Fibroblast of the conjunctiva (primary cell): ENCODE data around the gene POM121.
"Not testable (repeated sequence)": the region's sequence is repeated elsewhere in the genome, so short reads cannot be mapped to it uniquely, and the experiment has no call there.

Experiments used
- DNase-seq: peaks from one replicate; pipeline ENCODE4 v3.0.0-alpha.2; 2010; ENCODE audit warnings: low read depth

POM121 gene

DNA sequence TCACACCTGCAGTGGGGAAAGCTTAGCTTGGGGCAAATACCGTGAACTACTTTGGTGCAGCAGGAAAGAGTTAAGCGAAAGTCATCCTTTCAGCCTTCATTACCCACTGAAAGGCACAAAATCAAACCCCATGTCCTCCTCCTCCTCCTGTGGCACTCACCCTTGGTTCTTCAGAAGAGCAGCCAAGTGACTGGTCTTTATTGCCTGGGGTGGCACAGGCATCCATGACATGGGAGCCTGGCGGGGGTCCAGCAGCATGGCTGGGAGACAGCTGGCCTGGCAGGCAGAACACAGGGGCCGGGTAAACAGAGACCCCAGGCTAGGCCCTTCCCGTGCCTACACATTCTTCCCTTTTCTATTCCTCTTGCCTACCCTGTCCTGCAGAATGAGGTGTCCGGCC is 24.8 kb downstream of the POM121 start:
- not testable (repeated sequence) for DNase-seq

DNA sequence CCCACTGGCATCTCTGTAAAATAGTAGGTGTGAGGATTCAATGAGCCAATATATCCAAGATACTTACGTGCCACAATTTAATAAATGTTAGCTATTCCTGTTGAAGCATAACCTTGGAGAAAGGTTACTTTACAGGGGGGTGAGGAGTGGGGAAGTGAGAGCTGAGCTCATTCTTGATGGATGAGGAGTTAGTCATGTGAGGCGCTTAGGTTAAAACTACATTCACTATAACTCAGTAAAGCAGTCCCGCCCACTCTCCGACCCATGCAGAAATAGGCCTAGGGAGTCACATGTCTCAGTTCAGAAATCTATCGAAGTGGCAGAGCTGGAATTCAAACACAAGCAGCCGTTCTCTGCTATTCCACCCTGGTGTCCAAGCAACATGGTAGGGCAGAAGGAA is 25.5 kb downstream of the POM121 start:
- DNase-seq, result not testable (repeated sequence)

DNA sequence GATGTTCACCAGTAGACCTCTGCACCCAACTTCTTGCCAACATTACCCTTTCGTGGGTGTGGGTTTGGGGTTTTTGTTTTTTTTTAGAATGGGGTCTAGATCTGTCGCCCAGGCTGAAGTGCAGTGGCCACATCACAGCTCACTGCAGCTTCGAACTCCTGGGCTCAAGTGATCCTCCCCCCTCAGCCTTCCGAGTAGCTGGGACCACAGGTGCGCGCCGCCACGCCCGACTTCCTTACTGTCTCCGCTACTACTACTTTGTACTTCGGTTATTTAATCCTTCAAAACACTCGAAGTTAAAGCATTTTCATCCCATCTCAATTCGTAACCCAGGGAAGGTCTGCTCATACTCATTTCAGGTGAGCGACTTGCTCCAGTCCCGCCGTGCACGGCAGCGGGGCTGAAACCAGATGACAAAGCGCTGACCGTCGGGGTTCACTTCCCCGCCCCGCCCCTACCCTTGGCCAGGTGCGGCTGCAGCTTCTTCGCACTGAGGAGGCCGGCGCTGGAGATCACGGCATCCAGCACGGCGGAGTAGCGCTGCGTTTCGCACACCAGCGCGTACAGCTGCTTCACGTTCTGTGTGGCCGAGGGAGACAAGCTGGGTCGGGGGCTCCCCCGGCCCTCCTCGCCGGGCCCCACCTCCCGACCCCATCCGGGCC is 29.1 kb downstream of the POM121 start:
- not testable (repeated sequence) for DNase-seq

DNA sequence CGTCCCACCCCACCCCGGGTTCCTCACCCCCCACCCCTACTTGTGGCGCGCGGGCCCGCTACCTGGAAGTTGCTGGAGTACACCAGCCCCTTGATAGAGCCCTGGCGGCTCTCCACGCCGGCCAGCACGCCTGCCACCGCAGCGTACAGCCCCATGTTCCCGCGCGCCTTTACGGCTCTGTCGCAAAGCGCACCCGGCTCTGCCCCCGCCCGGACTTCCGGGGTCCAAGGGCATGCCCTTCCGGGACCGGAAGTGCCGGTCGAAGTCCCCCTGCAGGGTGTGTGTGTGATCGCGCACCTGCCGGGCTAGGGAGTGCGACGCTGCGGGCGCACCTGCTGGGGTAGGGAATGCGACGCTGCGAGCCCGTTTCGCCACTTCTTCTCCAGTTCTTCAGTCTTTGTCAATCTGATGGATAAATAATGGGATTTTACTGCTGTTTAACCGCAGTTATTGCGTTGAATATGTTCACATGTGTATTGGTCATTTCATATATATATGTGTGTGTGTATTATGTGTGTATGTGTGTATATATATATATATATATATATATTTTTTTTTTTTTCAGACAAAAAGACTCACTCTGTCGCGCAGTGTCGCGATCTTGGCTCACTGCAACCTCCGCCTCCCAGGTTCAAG is 29.8 kb downstream of the POM121 start:
- not testable (repeated sequence) for DNase-seq

DNA sequence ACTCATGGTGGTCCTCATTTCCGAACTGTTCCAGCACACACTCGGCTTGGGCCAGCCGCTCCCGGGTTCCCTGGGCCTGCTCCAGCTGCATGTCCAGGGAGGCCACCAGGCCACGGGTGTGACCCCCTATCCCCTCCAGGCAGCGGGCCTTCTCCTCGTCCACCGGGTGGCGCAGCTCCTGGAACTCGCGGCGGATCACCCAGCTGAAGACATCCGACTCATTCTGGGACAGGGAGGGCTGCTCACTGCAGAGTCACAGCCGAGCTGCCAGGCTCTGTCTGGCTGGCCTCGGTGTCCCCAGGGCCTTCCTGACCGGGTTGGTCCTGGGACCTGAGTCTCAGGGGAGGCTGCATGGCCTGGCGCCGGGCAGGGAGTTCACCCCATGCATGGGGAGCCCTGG is 35.1 kb downstream of the POM121 start:
- DNase-seq, result not testable (repeated sequence)

DNA sequence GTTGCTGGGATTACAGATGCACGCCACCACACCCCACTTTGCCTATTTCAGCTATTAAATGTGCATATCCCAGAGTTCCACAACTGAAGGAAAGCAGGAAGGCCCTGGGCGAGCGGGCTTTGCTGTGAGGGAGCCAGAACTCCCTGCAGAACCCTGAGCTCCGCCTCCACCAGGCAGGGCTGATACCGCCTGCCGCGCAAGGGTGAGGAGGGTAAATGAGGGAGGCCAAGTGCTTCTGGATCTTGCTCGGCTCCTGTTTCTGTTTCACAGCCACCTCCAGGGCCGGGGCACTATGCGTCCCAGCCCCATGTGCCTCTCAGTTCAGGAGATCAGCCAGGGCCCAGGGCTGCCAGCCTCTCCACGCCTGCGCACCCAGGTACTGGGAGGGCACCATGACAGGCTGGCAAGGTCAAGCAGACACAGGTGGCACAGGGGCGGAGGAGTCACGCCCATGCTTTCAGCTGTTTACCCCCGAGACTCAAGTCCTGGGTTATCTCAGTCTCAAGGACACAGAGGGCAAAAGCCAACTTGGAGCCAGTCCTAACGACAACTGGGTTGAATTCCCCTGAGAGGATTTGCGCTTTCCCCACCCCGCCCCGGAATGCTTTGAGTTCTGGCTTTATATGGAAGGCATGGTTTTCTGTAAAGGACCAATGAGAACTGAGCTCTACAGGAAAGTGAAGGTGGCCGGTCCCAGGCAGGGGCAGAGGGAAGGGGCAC is 35.9 kb downstream of the POM121 start:
- DNase-seq, result not testable (repeated sequence)

DNA sequence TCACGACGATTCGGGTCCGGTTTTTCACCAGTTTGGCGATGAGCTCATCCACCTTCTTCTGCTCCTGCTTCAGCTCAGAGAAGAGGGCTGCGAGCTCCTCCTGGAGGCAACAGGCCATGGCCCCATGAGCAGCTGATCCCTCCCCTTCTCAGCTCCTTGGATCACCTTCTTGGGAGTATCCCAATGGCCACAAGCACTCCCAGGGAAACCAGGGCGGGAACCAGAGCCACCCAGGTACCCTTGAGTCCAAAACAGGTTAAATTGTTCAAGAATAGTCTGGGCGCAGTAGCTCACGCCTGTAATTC is 36.4 kb downstream of the POM121 start:
- DNase-seq, result not testable (repeated sequence)

DNA sequence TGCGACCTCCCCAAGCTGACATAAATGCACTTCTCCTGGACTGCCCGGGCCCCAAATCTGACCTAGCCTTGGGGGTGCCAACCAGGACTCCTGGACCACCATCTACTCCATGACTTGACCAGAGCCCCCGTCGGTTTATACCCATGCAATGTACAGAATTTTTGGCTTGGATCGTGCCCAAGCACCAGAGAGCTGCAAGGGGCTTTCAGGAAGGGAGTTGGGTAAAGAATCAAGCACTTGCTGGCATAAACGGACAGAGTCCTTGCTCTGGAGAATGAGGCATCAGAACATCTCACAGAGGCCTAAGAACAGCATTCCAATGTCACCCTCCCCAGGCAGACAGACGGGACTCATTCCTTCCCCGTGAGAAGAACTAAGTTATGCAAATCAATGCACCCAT is 38.2 kb downstream of the POM121 start:
- not testable (repeated sequence) for DNase-seq

DNA sequence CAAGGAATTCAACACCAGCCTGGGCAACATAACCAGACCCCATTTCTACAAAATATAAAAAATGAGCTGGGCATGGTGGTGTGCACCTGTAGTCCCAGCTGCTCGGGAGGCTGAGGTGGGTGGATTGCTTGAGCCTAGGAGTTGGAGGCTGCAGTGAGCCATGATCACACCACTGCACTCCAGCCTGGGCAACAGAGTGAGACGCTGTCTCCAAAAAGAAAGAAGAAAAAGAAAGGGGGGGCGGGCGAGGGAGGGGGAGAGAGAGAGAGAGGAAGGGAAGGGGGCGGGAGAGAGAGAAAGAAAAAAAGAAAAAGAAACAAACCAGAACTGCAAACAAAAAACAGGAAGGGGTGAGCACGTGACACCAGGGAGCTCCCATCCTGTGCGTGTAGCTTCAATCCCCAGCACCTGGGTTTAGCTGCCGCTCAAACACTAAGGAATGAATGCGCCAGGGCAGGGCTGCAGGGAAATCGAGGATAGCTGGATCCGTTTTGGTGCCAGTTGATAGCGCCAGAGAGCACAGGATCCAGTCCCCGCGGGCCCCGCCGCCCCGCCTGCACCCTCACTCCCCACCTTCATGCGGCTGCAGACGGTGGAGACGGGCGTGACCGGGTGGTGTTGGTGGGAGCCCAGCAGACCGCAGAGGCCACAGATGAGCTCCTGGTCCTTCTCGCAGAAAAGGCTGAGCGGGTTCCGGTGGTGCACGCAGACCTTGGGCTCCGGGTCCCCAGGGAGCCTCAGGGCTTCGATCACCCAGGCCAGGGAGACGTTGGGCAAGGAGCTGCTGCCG is 40.5 kb downstream of the POM121 start:
- DNase-seq, result not testable (repeated sequence)

DNA sequence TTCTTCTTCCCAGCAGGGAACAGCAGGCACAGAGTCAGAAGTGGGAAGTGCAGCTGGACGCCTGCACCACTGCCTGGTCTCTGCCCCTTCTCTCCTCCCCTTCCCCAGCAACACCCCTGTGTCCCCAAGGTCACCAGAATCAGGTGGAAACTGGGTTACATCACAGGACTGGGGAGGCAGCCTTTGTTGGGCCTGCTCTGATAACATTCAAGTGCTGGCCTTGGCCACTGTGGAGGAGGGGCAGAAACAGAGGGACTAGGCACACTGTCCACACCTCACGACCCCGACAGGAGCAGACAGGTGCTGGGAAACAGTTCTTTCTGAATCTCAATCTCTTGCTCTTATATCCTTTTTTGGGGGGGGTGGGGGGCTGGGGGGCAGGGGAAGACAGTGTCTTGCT is 42.0 kb downstream of the POM121 start:
- not testable (repeated sequence) for DNase-seq

DNA sequence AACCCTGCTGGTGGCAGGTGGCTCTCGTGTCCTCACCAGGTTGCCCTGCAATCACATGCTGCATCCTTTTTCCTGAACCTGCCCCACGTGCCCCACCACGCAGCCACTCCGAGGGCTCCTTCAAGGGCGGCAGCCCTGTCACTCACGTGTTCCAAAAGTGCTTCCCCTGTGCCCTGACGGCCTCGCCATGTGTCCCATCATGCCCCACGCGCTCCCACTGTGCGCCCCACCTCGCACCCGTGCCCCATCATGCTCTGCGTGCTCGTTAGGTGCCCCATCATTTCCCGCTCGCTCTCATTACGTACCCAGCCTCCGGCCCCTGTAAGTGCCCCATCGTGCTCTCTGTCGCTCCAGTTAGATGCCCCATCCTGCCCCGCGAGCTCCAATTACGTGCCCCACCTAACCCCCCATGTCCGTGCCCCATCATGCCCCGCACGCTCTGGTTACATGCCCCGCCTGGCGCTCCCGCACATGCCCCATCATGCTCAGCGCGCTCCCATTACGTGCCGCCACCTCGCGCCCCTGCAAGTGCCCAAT is 44.2 kb downstream of the POM121 start, which contains the start of gene TRIM74:
TRIM74 (minus strand) TSS at position 487 of the 537 bp plus-strand sequence. CDS start 3,309 bp downstream, outside the sequence.
- not testable (repeated sequence) for DNase-seq

DNA sequence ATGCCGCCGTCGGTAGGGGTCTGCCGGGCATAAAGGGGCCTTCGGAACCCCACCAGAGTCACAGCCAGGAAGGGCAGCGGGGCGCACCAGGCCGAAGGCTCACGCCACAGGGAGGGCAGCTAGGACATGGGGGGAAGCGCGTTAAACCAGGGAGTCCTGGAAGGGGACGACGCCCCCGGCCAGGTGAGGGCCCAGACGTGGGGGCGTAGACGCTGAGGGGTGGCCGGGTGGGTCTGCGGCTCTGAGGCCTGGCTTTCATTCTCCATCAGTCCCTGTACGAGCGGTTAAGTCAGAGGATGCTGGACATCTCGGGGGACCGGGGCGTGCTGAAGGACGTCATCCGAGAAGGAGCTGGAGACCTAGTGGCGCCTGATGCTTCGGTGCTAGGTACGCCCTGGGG is 44.8 kb downstream of the POM121 start:
- not testable (repeated sequence) for DNase-seq

DNA sequence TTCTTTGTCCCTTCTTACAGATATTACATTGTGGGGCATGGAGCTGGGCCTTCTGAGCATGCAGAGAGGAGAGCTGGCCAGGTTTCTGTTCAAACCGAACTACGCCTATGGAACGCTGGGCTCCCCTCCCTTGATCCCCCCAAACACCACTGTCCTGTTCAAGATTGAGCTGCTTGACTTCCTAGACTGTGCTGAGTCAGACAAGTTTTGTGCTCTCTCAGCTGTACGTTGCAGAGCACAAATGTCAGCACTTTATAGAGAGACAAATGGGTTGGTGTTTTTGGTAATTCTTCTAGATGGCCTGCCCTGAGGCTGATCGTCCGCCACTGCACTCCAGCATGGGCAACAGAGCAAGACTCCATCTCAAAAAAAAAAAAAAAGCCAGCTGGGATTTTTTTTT is 46.6 kb downstream of the POM121 start:
- DNase-seq, result not testable (repeated sequence)

DNA sequence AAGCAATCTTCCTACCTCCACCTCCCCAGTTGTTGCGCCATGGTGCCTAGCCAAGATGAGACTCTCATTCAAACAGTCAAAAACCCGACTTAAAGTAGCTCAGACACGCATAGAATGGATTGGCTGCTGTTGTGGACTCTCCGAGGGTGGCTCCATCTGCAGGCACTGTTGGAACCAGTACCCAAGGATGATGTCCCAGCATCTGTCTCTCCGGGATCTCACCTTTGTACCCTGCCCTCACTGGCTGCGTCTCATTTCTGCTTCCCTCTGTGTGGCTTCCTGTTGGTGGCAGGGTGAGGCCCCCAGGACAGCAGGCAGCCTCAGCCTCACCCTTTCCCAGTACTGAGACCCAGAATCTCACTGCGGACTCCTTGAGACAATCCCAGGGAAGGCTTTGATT is 49.9 kb downstream of the POM121 start:
- not testable (repeated sequence) for DNase-seq

DNA sequence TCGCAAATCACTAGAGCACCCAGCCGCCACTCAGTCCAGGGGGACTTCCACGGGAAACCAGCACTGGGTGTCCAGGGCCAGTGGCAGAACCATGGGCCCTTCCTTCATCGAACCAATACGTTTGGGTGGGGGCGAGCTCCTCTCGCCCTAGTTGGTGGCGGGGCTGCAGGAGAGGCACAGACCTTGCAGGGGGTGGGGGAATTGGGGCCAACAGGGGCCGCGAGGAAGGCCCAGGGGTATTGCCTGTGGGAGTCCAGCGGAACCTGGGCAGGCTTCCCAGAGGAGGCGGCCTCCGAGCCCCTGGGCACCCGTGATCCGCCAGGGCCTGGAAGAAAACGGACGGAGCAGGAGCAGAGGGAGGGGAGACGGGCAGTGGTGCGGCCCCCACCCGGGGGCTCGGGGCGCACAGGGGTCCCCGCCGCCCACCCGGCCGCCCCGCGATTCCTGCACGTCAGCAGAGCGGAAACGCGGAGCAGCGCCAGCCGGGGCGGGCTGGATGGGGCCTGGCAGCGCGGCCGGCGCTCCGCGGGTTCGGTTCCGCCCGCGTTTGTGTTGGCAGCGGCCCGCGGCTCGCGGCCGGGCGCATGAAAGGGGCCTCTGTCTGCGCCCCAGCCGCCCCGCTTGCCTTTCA is 50.9 kb downstream of the POM121 start:
- DNase-seq, result not testable (repeated sequence)

DNA sequence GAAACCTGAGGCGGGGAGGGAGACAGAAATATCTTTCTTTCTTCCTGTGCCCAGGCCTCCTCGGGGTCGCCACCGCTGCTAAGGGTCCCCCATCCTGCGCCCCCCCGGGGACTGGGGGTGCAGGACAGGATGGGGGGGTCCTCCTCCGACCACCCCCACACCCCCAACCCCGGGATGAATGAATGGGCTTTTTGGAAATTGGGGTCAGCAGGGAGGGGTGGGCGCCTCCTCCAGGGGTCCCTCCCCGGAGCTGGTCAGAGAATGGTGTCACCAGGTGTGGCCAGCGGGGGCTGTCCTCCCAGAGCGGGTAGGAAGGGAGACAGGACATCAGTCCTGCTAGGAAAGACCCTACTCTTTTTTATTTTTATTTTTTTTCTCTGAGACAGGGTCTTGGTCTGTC is 51.5 kb downstream of the POM121 start:
- not testable (repeated sequence) for DNase-seq

DNA sequence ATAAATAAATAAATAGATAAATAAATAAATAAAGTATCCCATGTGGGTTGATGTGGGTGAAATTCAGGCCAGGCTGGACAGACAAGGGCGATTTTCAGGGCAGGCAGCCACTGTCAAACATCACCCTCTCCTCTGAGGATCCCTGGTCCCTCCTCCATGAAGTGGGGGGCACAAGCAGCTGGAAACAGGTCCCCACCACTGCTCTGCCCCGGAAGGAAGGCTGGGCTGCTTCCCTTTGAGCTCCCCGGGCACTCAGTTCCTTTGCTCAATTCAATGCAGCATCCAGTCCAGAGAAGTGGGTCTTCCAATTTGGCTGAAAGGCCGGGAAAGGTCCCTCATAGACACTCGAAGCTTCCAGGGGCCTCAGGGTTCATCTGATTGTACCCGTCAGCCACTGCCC is 55.5 kb downstream of the POM121 start:
- DNase-seq, result not testable (repeated sequence)

DNA sequence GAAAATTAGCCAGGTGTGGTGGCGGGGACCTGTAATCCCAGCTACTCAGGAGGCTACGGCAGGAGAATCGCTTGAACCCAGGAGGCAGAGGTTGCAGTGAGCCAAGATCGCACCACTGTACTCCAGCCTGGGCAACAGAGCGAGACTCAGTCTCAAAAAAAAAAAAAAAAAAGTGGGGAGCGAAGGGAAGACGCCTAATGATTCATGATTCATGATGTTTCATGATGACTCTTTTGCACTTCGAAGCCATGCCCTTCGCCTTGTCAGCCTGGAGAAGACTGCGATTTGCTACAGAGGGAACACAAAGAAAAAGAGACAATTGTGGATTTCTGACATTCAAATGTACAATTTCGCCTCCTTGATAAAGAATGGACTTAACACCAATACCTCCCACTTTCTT is 57.2 kb downstream of the POM121 start:
- DNase-seq, result not testable (repeated sequence)

DNA sequence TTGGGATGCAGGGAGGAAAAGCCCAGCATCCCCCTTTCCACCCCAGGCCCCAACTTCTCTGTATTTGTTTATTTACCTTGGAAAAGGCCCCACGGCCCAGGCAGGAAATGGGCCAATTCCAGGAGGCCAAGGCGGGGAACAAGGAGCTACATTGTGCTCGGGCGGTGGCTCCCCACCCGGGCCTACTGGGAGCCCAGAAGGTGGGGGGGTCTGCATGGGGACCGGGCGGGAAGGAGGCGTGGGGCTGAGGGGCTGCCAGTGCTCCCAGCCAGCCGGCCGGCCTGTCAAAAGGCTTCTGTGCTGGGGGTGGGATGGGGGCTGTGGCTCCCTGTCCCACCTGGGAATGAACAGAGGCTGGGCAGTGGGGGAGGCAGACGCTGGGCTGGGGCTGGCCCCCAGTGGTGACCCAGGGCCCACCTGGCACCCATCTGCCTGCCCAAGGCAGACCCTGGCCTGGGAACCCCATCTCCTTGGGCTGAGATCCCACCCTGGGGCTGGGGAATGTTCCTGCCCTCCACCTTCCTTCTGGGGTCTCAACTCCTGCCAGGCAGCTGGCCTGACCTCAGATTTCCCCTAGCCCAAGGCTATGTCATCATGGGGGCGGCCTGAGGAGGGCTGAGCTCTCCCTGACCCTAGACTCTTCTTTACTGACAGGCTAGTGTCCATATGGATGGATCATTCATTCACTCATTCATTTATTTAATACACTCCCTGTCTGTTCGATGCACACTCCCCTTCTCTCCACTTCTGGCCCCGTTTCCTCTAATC is 65.4 kb downstream of the POM121 start:
- not testable (repeated sequence) for DNase-seq

DNA sequence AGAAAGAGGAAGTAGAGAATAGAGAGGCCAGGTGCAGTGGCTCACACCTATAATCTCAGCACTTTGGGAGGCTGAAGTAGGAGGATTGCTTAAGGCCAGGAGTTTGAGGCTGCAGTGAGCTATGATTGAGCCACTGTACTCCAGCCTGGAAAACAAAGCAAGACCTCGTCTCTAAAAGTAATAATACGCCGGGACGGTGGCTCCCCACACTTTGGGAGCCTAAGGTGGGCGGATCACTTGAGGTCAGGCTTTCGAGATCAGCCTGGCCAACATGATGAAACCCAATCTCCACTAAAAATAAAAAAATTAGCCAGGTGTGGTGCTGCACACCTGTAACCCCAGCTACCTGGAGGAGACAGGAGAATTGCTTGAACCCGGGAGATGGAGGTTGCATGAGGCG is 70.6 kb downstream of the POM121 start:
- not testable (repeated sequence) for DNase-seq

DNA sequence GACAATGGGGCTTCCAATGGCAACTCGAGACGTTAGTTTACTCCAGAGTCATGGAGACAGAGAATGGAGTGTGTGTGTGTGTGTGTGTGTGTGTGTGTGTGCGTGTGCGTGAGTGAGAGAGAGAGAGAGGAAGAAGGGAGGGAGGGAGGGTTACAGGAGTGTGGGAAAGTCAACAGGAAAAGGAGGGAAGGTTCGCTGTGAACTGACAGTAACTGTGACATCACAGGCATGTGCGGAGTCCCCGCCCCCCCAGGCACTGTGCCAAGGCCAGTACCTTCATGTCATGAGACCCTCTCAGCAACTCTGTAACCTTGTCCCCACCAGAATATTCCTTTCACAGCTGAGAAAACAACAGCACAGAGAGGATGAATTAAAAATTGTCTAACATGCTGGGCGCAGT is 72.6 kb downstream of the POM121 start:
- not testable (repeated sequence) for DNase-seq
